ENCODE data around the gene KRT6C.

Gene KRT6C

GRCh38 chr12:52442600-52443061 lies 31.0 kb downstream of the KRT6C start (continued):
- TF ChIP-seq, protein P1, sequence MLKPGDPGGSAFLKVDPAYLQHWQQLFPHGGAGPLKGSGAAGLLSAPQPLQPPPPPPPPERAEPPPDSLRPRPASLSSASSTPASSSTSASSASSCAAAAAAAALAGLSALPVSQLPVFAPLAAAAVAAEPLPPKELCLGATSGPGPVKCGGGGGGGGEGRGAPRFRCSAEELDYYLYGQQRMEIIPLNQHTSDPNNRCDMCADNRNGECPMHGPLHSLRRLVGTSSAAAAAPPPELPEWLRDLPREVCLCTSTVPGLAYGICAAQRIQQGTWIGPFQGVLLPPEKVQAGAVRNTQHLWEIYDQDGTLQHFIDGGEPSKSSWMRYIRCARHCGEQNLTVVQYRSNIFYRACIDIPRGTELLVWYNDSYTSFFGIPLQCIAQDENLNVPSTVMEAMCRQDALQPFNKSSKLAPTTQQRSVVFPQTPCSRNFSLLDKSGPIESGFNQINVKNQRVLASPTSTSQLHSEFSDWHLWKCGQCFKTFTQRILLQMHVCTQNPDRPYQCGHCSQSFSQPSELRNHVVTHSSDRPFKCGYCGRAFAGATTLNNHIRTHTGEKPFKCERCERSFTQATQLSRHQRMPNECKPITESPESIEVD (tag by site-specific recombination; IDR thresholded peaks at IDR 0.05): no peak
- no peak for TF ChIP-seq HIC1 (tag by site-specific recombination; IDR thresholded peaks at IDR 0.05)
- no peak for TF ChIP-seq ZNF148 (tag by site-specific recombination; IDR thresholded peaks at IDR 0.05; ENCODE audit: borderline replicate concordance)
- TF ChIP-seq GLIS1 (tag by site-specific recombination; IDR thresholded peaks at IDR 0.05): peak; percentile 32; the same call in 1 of the 2 replicates
- no peak for TF ChIP-seq ZNF658 (tag by site-specific recombination; IDR thresholded peaks at IDR 0.05)
- TF ChIP-seq, protein P2, sequence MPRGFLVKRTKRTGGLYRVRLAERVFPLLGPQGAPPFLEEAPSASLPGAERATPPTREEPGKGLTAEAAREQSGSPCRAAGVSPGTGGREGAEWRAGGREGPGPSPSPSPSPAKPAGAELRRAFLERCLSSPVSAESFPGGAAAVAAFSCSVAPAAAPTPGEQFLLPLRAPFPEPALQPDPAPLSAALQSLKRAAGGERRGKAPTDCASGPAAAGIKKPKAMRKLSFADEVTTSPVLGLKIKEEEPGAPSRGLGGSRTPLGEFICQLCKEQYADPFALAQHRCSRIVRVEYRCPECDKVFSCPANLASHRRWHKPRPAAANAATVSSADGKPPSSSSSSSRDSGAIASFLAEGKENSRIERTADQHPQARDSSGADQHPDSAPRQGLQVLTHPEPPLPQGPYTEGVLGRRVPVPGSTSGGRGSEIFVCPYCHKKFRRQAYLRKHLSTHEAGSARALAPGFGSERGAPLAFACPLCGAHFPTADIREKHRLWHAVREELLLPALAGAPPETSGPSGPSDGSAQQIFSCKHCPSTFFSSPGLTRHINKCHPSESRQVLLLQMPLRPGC (tag by site-specific recombination; IDR thresholded peaks at IDR 0.05): 0 out of 2 replicates have a peak, but pooled peaks have one; percentile 21
- no peak for TF ChIP-seq ZNF510 (tag by site-specific recombination; IDR thresholded peaks at IDR 0.05; ENCODE audit: insufficient replicate concordance)
- no peak for TF ChIP-seq ZNF768 (tag by site-specific recombination; IDR thresholded peaks at IDR 0.05)
- TF ChIP-seq, protein P3, sequence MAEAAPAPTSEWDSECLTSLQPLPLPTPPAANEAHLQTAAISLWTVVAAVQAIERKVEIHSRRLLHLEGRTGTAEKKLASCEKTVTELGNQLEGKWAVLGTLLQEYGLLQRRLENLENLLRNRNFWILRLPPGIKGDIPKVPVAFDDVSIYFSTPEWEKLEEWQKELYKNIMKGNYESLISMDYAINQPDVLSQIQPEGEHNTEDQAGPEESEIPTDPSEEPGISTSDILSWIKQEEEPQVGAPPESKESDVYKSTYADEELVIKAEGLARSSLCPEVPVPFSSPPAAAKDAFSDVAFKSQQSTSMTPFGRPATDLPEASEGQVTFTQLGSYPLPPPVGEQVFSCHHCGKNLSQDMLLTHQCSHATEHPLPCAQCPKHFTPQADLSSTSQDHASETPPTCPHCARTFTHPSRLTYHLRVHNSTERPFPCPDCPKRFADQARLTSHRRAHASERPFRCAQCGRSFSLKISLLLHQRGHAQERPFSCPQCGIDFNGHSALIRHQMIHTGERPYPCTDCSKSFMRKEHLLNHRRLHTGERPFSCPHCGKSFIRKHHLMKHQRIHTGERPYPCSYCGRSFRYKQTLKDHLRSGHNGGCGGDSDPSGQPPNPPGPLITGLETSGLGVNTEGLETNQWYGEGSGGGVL (tag by site-specific recombination; IDR thresholded peaks at IDR 0.05): peak; percentile 65
- TF ChIP-seq ZFP37 (tag by site-specific recombination; IDR thresholded peaks at IDR 0.05): peak; percentile 21; the same call in 1 of the 2 replicates
- TF ChIP-seq ZNF335 (tag by site-specific recombination; conservative IDR thresholded peaks at IDR 0.05): 0 out of 2 replicates have a peak, but pooled peaks have one; percentile 12
- TF ChIP-seq ZFHX2 (tag by site-specific recombination; conservative IDR thresholded peaks at IDR 0.05): peak; percentile 61; the same call in 1 of the 2 replicates
- TF ChIP-seq ZNF214 (tag by site-specific recombination; IDR thresholded peaks at IDR 0.05; ENCODE audit: borderline replicate concordance): no peak
- TF ChIP-seq ZNF366 (tag by site-specific recombination; conservative IDR thresholded peaks at IDR 0.05): peak; percentile 41; the same call in 1 of the 2 replicates
- TF ChIP-seq ZBTB6 (tag by site-specific recombination; IDR thresholded peaks at IDR 0.05): no peak
- no peak for TF ChIP-seq SCRT1 (tag by site-specific recombination; IDR thresholded peaks at IDR 0.05; ENCODE audit: borderline replicate concordance)
- no peak for TF ChIP-seq ZNF514 (tag by site-specific recombination; IDR thresholded peaks at IDR 0.05)
- TF ChIP-seq ZNF785 (tag by site-specific recombination; IDR thresholded peaks at IDR 0.05): no peak
- TF ChIP-seq EGR2 (tag by site-specific recombination; IDR thresholded peaks at IDR 0.05; ENCODE audit: low read depth): 0 out of 2 replicates have a peak, but pooled peaks have one; percentile 30
- TF ChIP-seq OSR2 (tag by site-specific recombination; IDR thresholded peaks at IDR 0.05): peak; percentile 59
- TF ChIP-seq ZNF677 (tag by site-specific recombination; IDR thresholded peaks at IDR 0.05): no peak
- peak; percentile 74 for TF ChIP-seq ZNF341 (tag by site-specific recombination; IDR thresholded peaks at IDR 0.05; ENCODE audit: low read depth)
- 0 out of 2 replicates have a peak, but pooled peaks have one; percentile 9 for TF ChIP-seq GLIS2 (tag by site-specific recombination; IDR thresholded peaks at IDR 0.05)
- no peak for TF ChIP-seq ZNF560 (tag by site-specific recombination; IDR thresholded peaks at IDR 0.05; ENCODE audit: borderline replicate concordance)
- TF ChIP-seq ZIC2 (tag by site-specific recombination; IDR thresholded peaks at IDR 0.05): peak; percentile 31; the same call in 1 of the 2 replicates
- no peak for TF ChIP-seq ZNF544 (tag by site-specific recombination; IDR thresholded peaks at IDR 0.05)

All from HEK293 (cell line).